ENCODE data around the gene MDK.

DNA sequence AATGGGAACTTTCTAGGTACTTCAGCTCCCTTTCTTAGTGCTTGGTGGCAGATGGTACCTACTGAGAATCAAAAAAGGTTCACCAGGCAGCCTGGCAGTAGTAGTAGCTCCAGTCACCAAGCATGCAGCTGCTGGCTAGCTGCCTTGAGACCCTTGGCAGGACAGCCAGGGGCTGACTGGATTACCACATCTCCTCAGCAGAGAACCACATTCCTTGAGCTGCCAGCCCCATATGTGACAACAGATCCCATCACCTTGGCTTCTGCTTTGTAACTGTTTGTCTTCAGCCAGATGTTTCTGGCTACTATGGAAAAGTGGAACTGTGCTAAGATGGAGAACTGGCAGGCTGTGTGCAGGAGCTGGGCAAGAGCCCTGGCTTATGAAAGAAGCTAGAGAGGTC lies 49.7 kb downstream of the MDK start:
- TF ChIP-seq SMC3 (conservative IDR thresholded peaks at IDR 0.05; ENCODE audit: poor library complexity) = no peak
- TF ChIP-seq, protein P1, sequence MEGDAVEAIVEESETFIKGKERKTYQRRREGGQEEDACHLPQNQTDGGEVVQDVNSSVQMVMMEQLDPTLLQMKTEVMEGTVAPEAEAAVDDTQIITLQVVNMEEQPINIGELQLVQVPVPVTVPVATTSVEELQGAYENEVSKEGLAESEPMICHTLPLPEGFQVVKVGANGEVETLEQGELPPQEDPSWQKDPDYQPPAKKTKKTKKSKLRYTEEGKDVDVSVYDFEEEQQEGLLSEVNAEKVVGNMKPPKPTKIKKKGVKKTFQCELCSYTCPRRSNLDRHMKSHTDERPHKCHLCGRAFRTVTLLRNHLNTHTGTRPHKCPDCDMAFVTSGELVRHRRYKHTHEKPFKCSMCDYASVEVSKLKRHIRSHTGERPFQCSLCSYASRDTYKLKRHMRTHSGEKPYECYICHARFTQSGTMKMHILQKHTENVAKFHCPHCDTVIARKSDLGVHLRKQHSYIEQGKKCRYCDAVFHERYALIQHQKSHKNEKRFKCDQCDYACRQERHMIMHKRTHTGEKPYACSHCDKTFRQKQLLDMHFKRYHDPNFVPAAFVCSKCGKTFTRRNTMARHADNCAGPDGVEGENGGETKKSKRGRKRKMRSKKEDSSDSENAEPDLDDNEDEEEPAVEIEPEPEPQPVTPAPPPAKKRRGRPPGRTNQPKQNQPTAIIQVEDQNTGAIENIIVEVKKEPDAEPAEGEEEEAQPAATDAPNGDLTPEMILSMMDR (IDR thresholded peaks at IDR 0.05; ENCODE audit: poor library complexity, severe bottlenecking) = no peak
